HCT116 (cell line): ENCODE measurements around the gene PAQR4. TPM values are rescaled to one million over a fixed set of nuclear protein-coding genes. Genes with fewer than 3 reads are reported as not detected.
A peak's percentile ranks its signal among the peaks of the same experiment; 100 is the strongest.
"Not testable (repeated sequence)": the region's sequence is repeated elsewhere in the genome, so short reads cannot be mapped to it uniquely, and the experiment has no call there.

Source experiments
- ATAC-seq: fragments of 200-7000 bp; cut with Tn5 transposase; 2 replicates; pipeline ENCODE4 v1.9.1; 2020; ENCODE audit warnings: mild to moderate bottlenecking, moderate library complexity
- BruUV-seq: library from RNA; stranded (reverse); fragments of 400-500 nt; replicated peaks from 2 replicates; lab custom pipeline; 2021; lab: Mats Ljungman, UMichigan
- CTCF ChIA-PET: fragments of 300-600 bp; sonication (Branson Sonifier 250); formaldehyde crosslinking; loops from one replicate; lab custom pipeline; 2021; ENCODE audit warnings: antibody characterized with exemption; lab: Charles Lee
- POLR2A ChIA-PET: fragments of 300-600, 350-600 bp; sonication (Branson Sonifier 250); formaldehyde crosslinking; loops from one replicate; lab custom pipeline; 2021; ENCODE audit warnings: antibody characterized with exemption; lab: Charles Lee
- RAD21 ChIA-PET, 2 experiments: fragments of 300-600 bp; sonication (Branson Sonifier 250); formaldehyde crosslinking; loops; one replicate each; lab custom pipeline; 2023; ENCODE audit warnings: low total read pairs in 2 of 2; ENCODE audit not compliant: uncharacterized antibody in 2 of 2, unreplicated experiment in 2 of 2, low non-redundant PET in 1 of 2; lab: Charles Lee
- DNase-seq: peaks from one replicate; pipeline ENCODE4 v3.0.0-alpha.2; 2010; ENCODE audit warnings: low read depth, low spot score
- H2AFZ ChIP-seq: fragments of 200-600 bp; shearing (Covaris generic), sonication (generic); 2 replicates; pipeline ENCODE4 v1.6.1; 2017; ENCODE audit warnings: low read depth, mixed run types, mixed read lengths, antibody characterized with exemption, low read length; ENCODE audit not compliant: poor library complexity, severe bottlenecking
- H3K27ac ChIP-seq: 2 replicates; pipeline ENCODE4 v1.5.1; 2012; ENCODE audit warnings: low read depth, low read length
- H3K27me3 ChIP-seq: fragments of 200-600 bp; sonication (generic); 2 replicates; pipeline ENCODE4 v1.6.1; 2016; ENCODE audit warnings: mixed run types, low read length, mixed read lengths; ENCODE audit not compliant: insufficient read depth
- H3K36me3 ChIP-seq, 2 experiments: fragments of 200-500 bp in 1 of 2; fragments of 200-600 bp in 1 of 2; sonication (Bioruptor generic) in 1 of 2; sonication (generic) in 1 of 2; 2 replicates each; pipeline versions ENCODE4 v1.5.1 to v1.6.1; 2014 to 2016; ENCODE audit warnings: low read length in 2 of 2, inconsistent platforms in 1 of 2, mixed read lengths in 1 of 2, mixed run types in 1 of 2; ENCODE audit not compliant: insufficient read depth in 2 of 2, control insufficient read depth in 1 of 2
- H3K4me1 ChIP-seq, 2 experiments: fragments of 200-600 bp in 1 of 2; sonication (generic) in 1 of 2; 2 replicates each; pipeline versions ENCODE4 v1.5.1 to v1.6.1; 2012 to 2017; ENCODE audit warnings: low read length in 2 of 2, inconsistent platforms in 1 of 2, mild to moderate bottlenecking in 1 of 2, mixed read lengths in 1 of 2, mixed run types in 1 of 2, moderate library complexity in 1 of 2; ENCODE audit not compliant: insufficient read depth in 2 of 2, control insufficient read depth in 1 of 2
- H3K4me2 ChIP-seq: fragments of 200-600 bp; sonication (generic); 2 replicates; pipeline ENCODE4 v1.6.1; 2017; ENCODE audit warnings: mixed run types, low read length, mixed read lengths
- H3K4me3 ChIP-seq, 2 experiments: fragments of 200-600 bp in 1 of 2; sonication (generic) in 1 of 2; replicated peaks in 1 of 2; 2 replicates each; pipeline ENCODE4 v1.5.1; 2011 to 2016; ENCODE audit warnings: low read length in 2 of 2, control low read depth in 1 of 2, low read depth in 1 of 2, mild to moderate bottlenecking in 1 of 2, mixed read lengths in 1 of 2, mixed run types in 1 of 2
- H3K79me2 ChIP-seq: fragments of 200-600 bp; sonication (generic); 2 replicates; pipeline ENCODE4 v1.6.1; 2017; ENCODE audit warnings: mild to moderate bottlenecking, mixed run types, low read length, moderate library complexity, mixed read lengths; ENCODE audit not compliant: insufficient read depth
- H3K9ac ChIP-seq: fragments of 200-600 bp; sonication (generic); 2 replicates; pipeline ENCODE4 v1.6.1; 2016; ENCODE audit warnings: low read length, mixed read lengths
- H3K9me2 ChIP-seq: fragments of 200-600 bp; sonication (generic), shearing (Covaris generic); 2 replicates; pipeline ENCODE4 v1.6.1; 2017; ENCODE audit warnings: mixed run types, mild to moderate bottlenecking, moderate library complexity; ENCODE audit not compliant: insufficient read depth
- H3K9me3 ChIP-seq, 2 experiments: fragments of 200-500 bp in 1 of 2; fragments of 200-600 bp in 1 of 2; sonication (Bioruptor generic) in 1 of 2; sonication (generic) in 1 of 2; 2 replicates each; pipeline ENCODE4 v1.6.1; 2014 to 2017; ENCODE audit warnings: low read length in 2 of 2, mixed read lengths in 2 of 2, inconsistent platforms in 1 of 2, low read depth in 1 of 2, mild to moderate bottlenecking in 1 of 2, mixed run types in 1 of 2, moderate library complexity in 1 of 2; ENCODE audit not compliant: control insufficient read depth in 1 of 2, insufficient read depth in 1 of 2
- H4K20me1 ChIP-seq: fragments of 200-600 bp; sonication (generic), shearing (Covaris generic); 2 replicates; pipeline ENCODE4 v1.6.1; 2017; ENCODE audit warnings: mixed run types, mild to moderate bottlenecking, moderate library complexity; ENCODE audit not compliant: insufficient read depth
- CTCF ChIP-seq, 3 experiments: fragments of 200-600 bp in 1 of 3; sonication (generic) in 1 of 3; IDR thresholded peaks in 2 of 3; conservative IDR thresholded peaks in 1 of 3; 2 replicates each; pipeline ENCODE4 v1.5.1; 2012 to 2017; ENCODE audit warnings: low read depth in 2 of 3, low read length in 2 of 3, antibody characterized with exemption in 1 of 3, borderline replicate concordance in 1 of 3, control low read depth in 1 of 3, mild to moderate bottlenecking in 1 of 3, mixed read lengths in 1 of 3, mixed run types in 1 of 3, moderate library complexity in 1 of 3; ENCODE audit not compliant: insufficient read depth in 1 of 3
- ELF1 ChIP-seq: IDR thresholded peaks from 2 replicates; pipeline ENCODE4 v1.6.1; 2012; ENCODE audit warnings: low read depth, borderline replicate concordance
- EZH2phosphoT487 ChIP-seq: fragments of 200-600 bp; IDR thresholded peaks from 2 replicates; pipeline ENCODE4 v1.6.1; 2018; ENCODE audit warnings: antibody characterized with exemption, borderline replicate concordance
- FOSL1 ChIP-seq: IDR thresholded peaks from 2 replicates; pipeline ENCODE4 v1.6.1; 2012; ENCODE audit warnings: low read depth
- JUND ChIP-seq: IDR thresholded peaks from 2 replicates; pipeline ENCODE4 v1.6.1; 2012
- MAX ChIP-seq: IDR thresholded peaks from 2 replicates; pipeline ENCODE4 v1.6.1; 2012
- POLR2AphosphoS5 ChIP-seq: IDR thresholded peaks from 2 replicates; pipeline ENCODE4 v1.6.1; 2011; ENCODE audit warnings: mild to moderate bottlenecking, low read depth, low read length, moderate library complexity
- SIN3A ChIP-seq: IDR thresholded peaks from 2 replicates; pipeline ENCODE4 v1.6.1; 2012; ENCODE audit warnings: low read depth
- SRF ChIP-seq: IDR thresholded peaks from 2 replicates; pipeline ENCODE4 v1.6.1; 2012; ENCODE audit warnings: low read depth
- TCF7L2 ChIP-seq: IDR thresholded peaks from 2 replicates; pipeline ENCODE4 v1.7.0; 2011; ENCODE audit warnings: borderline replicate concordance, inconsistent platforms; ENCODE audit not compliant: insufficient read depth, insufficient read length; ENCODE audit errors: extremely low read depth
- YY1 ChIP-seq: IDR thresholded peaks from 2 replicates; pipeline ENCODE4 v1.6.1; 2011; ENCODE audit warnings: low read length, low read depth, moderate library complexity, mild to moderate bottlenecking; ENCODE audit not compliant: insufficient replicate concordance; ENCODE audit errors: extremely low read depth
- ZBTB33 ChIP-seq: IDR thresholded peaks from 2 replicates; pipeline ENCODE4 v1.6.1; 2011; ENCODE audit warnings: mild to moderate bottlenecking, low read length, moderate library complexity; ENCODE audit not compliant: insufficient replicate concordance; ENCODE audit errors: extremely low read depth
- ZFX ChIP-seq: fragments of 450-650 bp; IDR thresholded peaks from 2 replicates; pipeline ENCODE4 v1.6.1; 2017
- intact Hi-C: fragments of 100-400 bp; cut with micrococcal nuclease; formaldehyde crosslinking; loops from 2 replicates; pipeline ENCODE4 v1.10.0; 2022
- total RNA-seq: library from RNA; stranded (reverse); gene quantifications from one replicate; pipeline ENCODE4 v1.2.1, GENCODE V29; 2021; ENCODE audit not compliant: unreplicated experiment

The PAQR4 gene
- total RNA-seq, 1 experiment from 2014 or later = 45.6 TPM

- TF ChIP-seq FOSL1 (no peak), JUND (no peak), EZH2phosphoT487 (no peak), YY1 (peak; percentile 56)
Observed at GRCh38 chr16:2927010-2927646, 42.0 kb upstream of the PAQR4 start (continued).

GRCh38 chr16:2928151-2928550 is 41.0 kb upstream of the PAQR4 start:
- BruUV-seq, H3K9me3 ChIP-seq, H3K9me2 ChIP-seq, ATAC-seq, intact Hi-C loops, H3K9ac ChIP-seq, H3K79me2 ChIP-seq, H3K27ac ChIP-seq, H3K27me3 ChIP-seq, H2AFZ ChIP-seq, RAD21 ChIA-PET, DNase-seq, H4K20me1 ChIP-seq, H3K4me2 ChIP-seq, H3K4me3 ChIP-seq, H3K36me3 ChIP-seq: not testable (repeated sequence)
- ChIA-PET POLR2A (interaction anchor here (1.1 kb wide), 1 partner anchor 17 kb away, joined by 3 read pairs; the partner anchor contains the start of gene FLYWCH1), CTCF (interaction anchor here (1.1 kb wide), 1 partner anchor 54 kb away, joined by 5 read pairs; no protein-coding TSS in a partner anchor)
- H3K4me1 ChIP-seq = peaks cover 0 to 11% of the 10 kb centered on the region in 2 experiments; a peak in 3 of 4 replicates

GRCh38 chr16:2928796-2929195 is 40.4 kb upstream of the PAQR4 start:
- CTCF ChIA-PET = no interaction called here
- Histone ChIP-seq H3K9me2 (no peaks in the 10 kb centered on the region), H3K36me3 (no peaks in the 10 kb centered on the region), H3K79me2 (peaks cover 8% of the 10 kb centered on the region; the same call in 1 of the 2 replicates), H3K27ac (no peak overlapping the region), H3K4me2 (no peak overlapping the region), H3K4me1 (peaks cover 0 to 11% of the 10 kb centered on the region in 2 experiments; a peak in 3 of 4 replicates), H3K4me3 (no peak overlapping the region), H2AFZ (no peak overlapping the region), H4K20me1 (no peaks in the 10 kb centered on the region), H3K27me3 (no peaks in the 10 kb centered on the region), H3K9me3 (no peaks in the 10 kb centered on the region), H3K9ac (no peak overlapping the region)
- TF ChIP-seq SRF (no peak), EZH2phosphoT487 (no peak), ELF1 (no peak), SIN3A (no peak), POLR2AphosphoS5 (no peak), ZFX (no peak), MAX (no peak), CTCF (IDR thresholded peaks at IDR 0.05 in 2 of 3, conservative IDR thresholded peaks at IDR 0.05 in 1 of 3; ENCODE audit: borderline replicate concordance in 1 of 3, insufficient read depth in 1 of 3, low read depth in 2 of 3, low read length in 2 of 3) (no peak), YY1 (no peak), TCF7L2 (no peak), ZBTB33 (no peak)
- no TSS peak for BruUV-seq
- intact Hi-C loops = no loop called here
- no peak for ATAC-seq
- POLR2A ChIA-PET = no interaction called here
- RAD21 ChIA-PET = no interaction called here
- no peak for DNase-seq
